Bronchial epithelial cell (primary cell): ENCODE measurements around the gene UFD1. TPM values are rescaled to one million over a fixed set of nuclear protein-coding genes. Genes with fewer than 3 reads are reported as not detected.

Experiments
- DNase-seq: peaks from one replicate; pipeline ENCODE4 v3.0.0-alpha.2; 2010; ENCODE audit warnings: low read depth
- FAIRE-seq: peaks from 2 replicates; lab custom pipeline; 2011; peaks lifted over from hg19 to GRCh38; lab: Jason Lieb, UNC
- H3K27me3 ChIP-seq: 2 replicates; pipeline ENCODE4 v1.5.1; 2011; ENCODE audit warnings: low read length; ENCODE audit not compliant: control insufficient read depth, insufficient read depth
- H3K36me3 ChIP-seq: 2 replicates; pipeline ENCODE4 v1.5.1; 2011; ENCODE audit warnings: low read length; ENCODE audit not compliant: control insufficient read depth, insufficient read depth
- H3K4me3 ChIP-seq: 2 replicates; pipeline ENCODE4 v1.5.1; 2011; ENCODE audit warnings: mild to moderate bottlenecking, low read depth, low read length, control low read depth
- CTCF ChIP-seq: IDR thresholded peaks from 2 replicates; pipeline ENCODE4 v1.5.1; 2011; ENCODE audit warnings: mild to moderate bottlenecking, moderate library complexity, low read length, control low read depth, inconsistent platforms; ENCODE audit not compliant: insufficient read depth, severe bottlenecking
- total RNA-seq: library from RNA; depleted of rRNA; stranded (reverse); fragments of >200 nt; gene quantifications from 2 replicates; pipeline ENCODE4 v1.2.1, GENCODE V29; 2014

UFD1 gene
- total RNA-seq = 66.9 and 77.8 TPM in 2 replicates

GRCh38 chr22:19478901-19479354 lies at the start of gene UFD1:
UFD1 (minus strand) TSS chr22:19479193; CDS start chr22:19479085, 108 bp downstream.
- FAIRE-seq = no peak
- no peak for TF ChIP-seq CTCF
- H3K36me3 ChIP-seq = peaks cover 5% of the 10 kb centered on the region
- H3K27me3 ChIP-seq = no peaks in the 10 kb centered on the region
- DNase-seq = no peak
- H3K4me3 ChIP-seq = peak within 1 kb of the TSS; percentile 73

- Histone ChIP-seq H3K27me3 (peaks cover 12% of the 10 kb centered on the region), H3K36me3 (no peaks in the 10 kb centered on the region), H3K4me3 (no peak overlapping the region)
- no peak for TF ChIP-seq CTCF
- peak; percentile 25 for DNase-seq
- no peak for FAIRE-seq
Observed at GRCh38 chr22:19527861-19528417, 48.9 kb upstream of the UFD1 start.

- H3K36me3 ChIP-seq = no peaks in the 10 kb centered on the region
- H3K27me3 ChIP-seq = peaks cover 13% of the 10 kb centered on the region
- no peak overlapping the region for H3K4me3 ChIP-seq
- no peak for TF ChIP-seq CTCF
- FAIRE-seq (no peak), DNase-seq (no peak)
Observed at GRCh38 chr22:19527321-19527721, 48.3 kb upstream of the UFD1 start.

GRCh38 chr22:19526702-19527111 lies 47.7 kb upstream of the UFD1 start:
- Histone ChIP-seq H3K36me3 (no peaks in the 10 kb centered on the region), H3K4me3 (no peak overlapping the region), H3K27me3 (peaks cover 13% of the 10 kb centered on the region)
- FAIRE-seq = no peak
- no peak for DNase-seq
- no peak for TF ChIP-seq CTCF

- H3K4me3 ChIP-seq = no peak overlapping the region
- FAIRE-seq (no peak), DNase-seq (no peak)
- peaks cover 13% of the 10 kb centered on the region for H3K27me3 ChIP-seq
- TF ChIP-seq CTCF = no peak
- H3K36me3 ChIP-seq = no peaks in the 10 kb centered on the region
Observed at GRCh38 chr22:19526076-19526701, 47.2 kb upstream of the UFD1 start.
